Activated T-cell treated with anti-CD3 and anti-CD28 coated beads for 48 hours (primary cell): ENCODE measurements around the gene F8.
"Not testable (repeated sequence)": the region's sequence is repeated elsewhere in the genome, so short reads cannot be mapped to it uniquely, and the experiment has no call there.

Source experiments
- DNase-seq: peaks from one replicate; pipeline ENCODE4 v3.0.0-alpha.2; 2020; ENCODE audit warnings: low read depth

F8 gene

GRCh38 chrX:154981116-154981411, 41.5 kb downstream of the F8 start:
- DNase-seq = no peak

DNA sequence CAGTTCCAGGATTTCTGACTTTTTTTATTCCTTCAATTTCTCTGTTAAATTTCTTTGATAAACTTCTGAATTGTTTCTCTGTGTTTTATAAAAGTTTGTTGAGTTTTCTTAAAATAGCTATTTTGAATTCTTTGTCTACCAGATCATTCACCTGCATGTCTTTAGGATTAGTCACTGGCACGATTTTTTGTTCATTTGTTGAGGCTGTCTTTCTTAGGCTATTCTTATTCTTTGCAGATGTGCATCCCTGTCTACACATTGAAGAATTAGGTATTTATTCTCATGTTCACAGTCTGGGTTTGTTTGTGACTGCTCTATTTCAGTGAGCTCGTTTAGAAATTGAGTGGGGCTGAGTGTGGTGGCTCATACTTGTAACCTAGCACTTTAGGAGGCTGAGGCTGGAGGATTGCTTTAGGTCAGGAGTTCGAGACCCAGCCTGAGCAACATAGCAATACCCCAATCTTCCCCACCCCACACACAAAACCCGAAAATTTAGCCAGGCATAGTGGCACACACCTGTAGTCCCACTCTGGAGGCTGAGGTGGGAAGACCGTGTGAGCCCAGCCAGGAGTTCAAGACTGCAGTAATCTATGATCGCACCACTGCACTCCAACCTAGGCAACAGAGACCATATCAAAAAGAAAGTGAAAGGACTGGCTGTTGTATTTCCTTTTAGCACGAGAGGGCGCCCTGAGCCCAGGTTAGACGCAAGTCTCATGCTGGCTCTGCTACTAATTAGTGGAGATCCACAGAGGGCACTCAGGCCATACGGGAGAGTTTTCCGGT, 42.0 kb downstream of the F8 start:
- peak; percentile 59 for DNase-seq

- DNase-seq = no peak
Measured at GRCh38 chrX:154979629-154980028, 42.9 kb downstream of the F8 start.

DNA sequence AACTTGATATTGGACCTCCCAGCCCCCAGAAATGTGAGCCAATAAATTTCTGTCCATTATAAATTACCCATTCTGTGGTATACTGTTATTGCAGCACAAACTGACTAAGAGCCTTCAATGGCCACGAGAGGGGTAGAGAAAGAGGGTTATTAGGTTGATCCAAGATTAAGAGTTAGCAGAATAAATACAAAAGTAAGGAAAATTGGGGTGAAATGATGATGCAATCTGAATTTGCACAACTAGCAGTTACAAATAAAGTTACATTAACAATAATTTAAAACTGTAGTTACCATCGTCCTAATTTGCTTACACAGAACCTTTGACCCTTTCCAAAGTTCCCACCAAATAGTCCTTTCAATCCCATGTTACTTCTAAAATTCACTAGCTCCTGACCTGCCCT, 54.2 kb downstream of the F8 start:
- DNase-seq = no peak

GRCh38 chrX:154967603-154968002, 54.9 kb downstream of the F8 start:
- DNase-seq = no peak

GRCh38 chrX:154961947-154962346, 60.6 kb downstream of the F8 start:
- DNase-seq = no peak

- not testable (repeated sequence) for DNase-seq
Measured at GRCh38 chrX:154955799-154956198, 66.7 kb downstream of the F8 start.

DNA sequence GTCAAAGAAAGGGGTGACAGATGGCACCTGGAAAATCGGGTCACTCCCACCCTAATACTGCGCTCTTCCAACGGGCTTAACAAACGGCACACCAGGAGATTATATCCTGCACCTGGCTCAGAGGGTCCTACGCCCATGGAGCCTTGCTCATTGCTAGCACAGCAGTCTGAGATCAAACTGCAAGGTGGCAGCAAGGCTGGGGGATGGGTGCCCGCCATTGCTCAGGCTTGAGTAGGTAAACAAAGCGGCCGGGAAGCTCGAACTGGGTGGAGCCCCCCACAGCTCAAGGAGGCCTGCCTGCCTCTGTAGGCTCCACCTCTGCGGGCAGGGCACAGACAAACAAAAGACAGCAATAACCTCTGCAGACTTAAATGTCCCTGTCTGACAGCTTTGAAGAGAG, 83.3 kb downstream of the F8 start:
- not testable (repeated sequence) for DNase-seq

- not testable (repeated sequence) for DNase-seq
Measured at GRCh38 chrX:154924771-154925170, 97.8 kb downstream of the F8 start.

DNA sequence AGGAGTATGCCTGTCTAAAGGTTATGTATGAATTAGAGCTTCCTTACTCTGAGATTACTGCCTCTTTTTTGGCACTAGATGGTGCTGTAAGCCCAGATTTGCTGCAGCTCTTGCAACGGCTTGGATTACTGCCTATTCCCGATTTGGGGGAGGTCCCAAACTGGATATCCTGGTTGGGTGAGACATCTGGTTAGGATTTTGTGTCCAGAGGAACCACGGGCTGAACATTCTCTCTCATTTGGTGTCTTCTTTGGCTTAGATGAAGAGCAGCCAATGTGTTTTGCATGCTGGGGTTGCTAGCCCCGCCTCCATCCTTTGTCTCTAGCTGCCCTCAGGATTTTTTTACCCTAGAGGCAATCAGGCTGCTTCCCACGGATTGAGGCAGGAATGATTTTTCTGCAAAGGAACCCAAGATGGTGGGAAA, 104.5 kb downstream of the F8 start:
- DNase-seq = peak; percentile 6

GRCh38 chrX:154914052-154914451, 108.5 kb downstream of the F8 start:
- no peak for DNase-seq

DNA sequence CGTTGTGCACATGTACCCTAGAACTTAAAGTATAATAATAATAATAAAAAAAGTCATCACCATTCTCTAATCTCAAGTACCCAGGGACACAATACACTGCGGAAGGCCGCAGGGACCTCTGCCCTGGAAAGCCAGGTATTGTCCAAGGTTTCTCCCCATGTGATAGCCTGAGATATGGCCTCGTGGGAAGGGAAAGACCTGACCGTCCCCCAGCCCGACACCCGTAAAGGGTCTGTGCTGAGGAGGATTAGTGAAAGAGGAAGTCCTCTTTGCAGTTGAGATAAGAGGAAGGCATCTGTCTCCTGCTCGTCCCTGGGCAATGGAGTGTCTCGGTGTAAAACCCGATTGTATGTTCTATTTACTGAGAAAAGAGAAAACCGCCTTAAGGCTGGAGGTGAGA, 112.0 kb downstream of the F8 start:
- not testable (repeated sequence) for DNase-seq

GRCh38 chrX:154910048-154910447, 112.5 kb downstream of the F8 start:
- DNase-seq = not testable (repeated sequence)

DNA sequence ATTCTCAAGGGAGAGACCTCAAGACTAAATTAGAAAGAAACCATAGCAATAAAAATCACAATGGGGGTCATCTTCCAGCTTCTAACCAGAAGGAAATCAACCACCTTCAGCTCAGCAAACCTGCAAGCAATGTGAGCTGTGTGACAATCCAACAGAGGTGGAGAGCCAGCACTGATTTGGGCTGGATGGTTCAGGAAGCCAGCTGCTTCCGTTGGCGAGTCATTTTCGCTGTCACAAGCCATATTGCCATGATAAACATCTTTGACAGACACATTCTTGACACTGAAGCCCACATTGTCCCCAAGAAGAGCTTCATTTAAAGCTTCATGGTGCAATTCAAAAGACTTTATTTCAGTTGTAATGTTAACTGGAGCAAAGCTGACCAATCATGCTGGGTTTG, 113.7 kb downstream of the F8 start:
- no peak for DNase-seq

GRCh38 chrX:154902408-154902807, 120.1 kb downstream of the F8 start:
- DNase-seq = no peak

GRCh38 chrX:154900323-154900722, 122.2 kb downstream of the F8 start:
- DNase-seq = no peak

GRCh38 chrX:154892296-154892695, 130.2 kb downstream of the F8 start:
- DNase-seq = no peak

DNA sequence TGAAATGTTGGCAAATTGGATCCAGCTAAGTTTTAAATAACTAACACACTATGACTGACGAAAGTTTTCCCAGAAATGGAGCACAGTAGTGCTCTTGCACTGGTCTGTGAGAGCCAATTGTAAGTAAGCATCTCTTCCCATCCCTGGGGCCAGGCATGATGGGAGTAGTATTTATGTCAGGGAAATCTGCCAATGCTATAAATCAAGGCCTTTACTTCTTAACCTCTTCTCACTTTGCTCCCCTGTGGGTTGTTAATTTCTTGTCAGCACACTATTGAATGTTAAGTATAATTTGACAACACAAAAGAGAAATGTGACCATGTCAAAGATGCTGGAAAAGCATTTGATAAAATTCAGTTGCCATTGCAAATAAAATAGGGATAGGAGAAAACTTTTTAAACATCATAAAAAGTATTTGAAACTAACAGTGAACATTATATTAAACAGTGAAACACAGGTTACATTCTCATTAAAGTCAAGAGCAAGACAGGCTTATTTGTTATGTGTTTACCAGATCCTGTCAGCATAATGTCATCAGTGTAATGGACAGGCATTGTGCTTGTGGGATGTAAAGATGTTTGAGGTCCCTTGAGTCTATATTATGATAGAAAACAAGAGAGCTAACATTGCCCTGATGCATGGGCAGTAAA, 131.4 kb downstream of the F8 start:
- DNase-seq = no peak

GRCh38 chrX:154886789-154887221, 135.7 kb downstream of the F8 start:
- DNase-seq = not testable (repeated sequence)

- DNase-seq = peak; percentile 51
Measured at GRCh38 chrX:154886069-154886788, 136.3 kb downstream of the F8 start, which contains the start of gene F8A1. TSS of gene F8A1 (plus strand) at chrX:154886355. CDS start at chrX:154886375, 20 bp downstream.

DNA sequence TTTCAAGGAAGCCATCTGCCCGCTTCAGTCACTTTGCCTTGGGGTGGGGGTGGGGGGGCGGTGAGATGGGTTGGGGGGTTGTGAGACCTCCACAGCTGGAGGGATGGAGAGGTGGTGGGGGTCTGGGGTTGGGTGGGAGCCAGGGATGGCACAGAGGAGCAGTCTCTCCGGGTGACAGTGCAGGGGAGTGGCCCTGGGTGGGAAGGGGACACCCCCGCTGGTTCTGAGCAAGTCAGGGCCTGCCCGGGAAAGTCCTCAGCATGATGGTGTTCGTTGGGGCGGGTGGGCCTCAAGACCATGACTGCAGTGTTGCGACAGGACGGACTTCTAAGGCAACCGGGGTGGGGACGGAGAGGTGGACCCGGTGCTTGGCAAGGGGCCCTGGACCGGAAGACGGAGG, 137.0 kb downstream of the F8 start:
- DNase-seq = not testable (repeated sequence)

DNA sequence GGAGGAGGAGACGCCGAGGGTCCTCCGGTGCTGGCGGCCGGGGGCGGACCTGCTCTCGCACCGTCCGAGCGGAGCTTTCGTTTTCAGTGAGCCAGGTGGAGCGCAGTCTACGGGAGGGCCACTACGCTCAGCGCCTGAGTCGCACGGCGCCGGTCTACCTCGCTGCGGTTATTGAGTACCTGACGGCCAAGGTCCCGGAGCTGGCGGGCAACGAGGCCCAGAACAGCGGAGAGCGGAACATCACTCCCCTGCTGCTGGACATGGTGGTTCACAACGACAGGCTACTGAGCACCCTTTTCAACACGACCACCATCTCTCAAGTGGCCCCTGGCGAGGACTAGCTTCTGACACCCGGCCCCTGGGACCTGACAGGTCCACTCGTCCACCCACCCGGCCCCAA, 137.5 kb downstream of the F8 start:
- DNase-seq = not testable (repeated sequence)

DNA sequence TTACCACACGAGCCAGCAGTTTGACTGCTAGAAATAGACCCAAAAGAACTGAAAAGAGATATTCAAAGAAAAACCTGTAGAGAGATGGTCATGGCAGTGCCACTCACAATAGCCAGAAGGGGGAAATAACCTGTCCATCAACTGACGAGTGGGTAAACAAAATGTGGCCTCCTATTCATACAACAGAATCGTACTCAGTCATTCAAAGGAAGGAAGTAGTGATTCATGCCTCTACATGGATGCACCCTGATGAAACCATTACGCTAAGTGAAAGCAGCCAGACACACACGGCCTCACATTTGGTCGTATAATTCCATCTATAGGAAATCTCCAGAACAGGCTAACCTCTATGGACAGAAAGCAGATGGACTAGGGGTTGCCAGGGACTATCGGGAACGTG, 138.5 kb downstream of the F8 start:
- not testable (repeated sequence) for DNase-seq
